ENCODE data around the gene ADAMTSL4.
A peak's percentile ranks its signal among the peaks of the same experiment; 100 is the strongest.

Gene ADAMTSL4

GRCh38 chr1:150549496-150550221 is 451 bp downstream of the ADAMTSL4 start:
- H3K36me3 Mint-ChIP-seq: no peaks in the 10 kb centered on the region
- peak overlapping the region; percentile 76 for H3K4me3 Mint-ChIP-seq
- H3K4me1 Mint-ChIP-seq: peaks cover 29% of the 10 kb centered on the region
- peaks cover 13% of the 10 kb centered on the region for H3K27me3 Mint-ChIP-seq
- no peaks in the 10 kb centered on the region for H3K9me3 Mint-ChIP-seq
- H3K27ac Mint-ChIP-seq: peak overlapping the region; percentile 30

DNA sequence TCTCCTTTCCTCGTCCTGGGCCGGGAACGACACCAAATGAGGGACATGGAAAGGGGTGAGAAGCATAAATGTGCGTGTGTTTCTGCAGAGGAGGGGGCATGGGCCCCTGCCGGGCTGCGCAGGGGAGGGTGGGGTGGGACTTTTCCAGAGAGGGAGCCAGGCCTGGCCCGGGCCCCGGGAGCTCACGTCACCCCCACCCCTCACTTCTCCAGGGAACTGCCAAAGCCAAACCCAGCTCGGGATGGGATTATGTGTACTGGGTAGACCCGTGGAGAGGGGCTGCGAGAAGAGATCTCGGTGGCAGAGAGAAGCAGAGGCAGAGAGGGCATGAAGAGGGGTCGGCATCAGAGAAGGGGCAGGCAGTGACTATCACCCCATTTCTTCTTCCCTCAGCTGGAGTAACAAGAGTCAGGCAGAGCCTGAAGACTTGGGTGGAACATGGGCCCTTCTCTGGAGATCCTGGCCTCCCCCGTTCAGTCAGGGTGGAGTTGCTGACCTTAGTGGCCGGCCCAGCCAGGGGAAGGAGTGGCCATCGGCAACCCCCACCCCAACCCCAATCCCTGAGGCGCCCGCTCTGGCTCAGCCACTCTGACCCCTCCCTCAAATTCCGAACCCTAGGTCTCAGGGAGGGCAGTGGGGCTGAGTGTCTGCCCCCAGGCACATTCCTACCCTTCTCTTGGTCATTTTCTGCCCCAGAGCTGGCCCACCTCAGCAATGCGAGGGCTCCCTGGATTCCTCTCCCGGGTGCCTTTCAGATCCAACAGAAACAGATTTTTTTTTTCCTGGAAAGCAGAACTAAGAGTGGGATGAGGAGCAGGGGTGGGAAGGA is 1.2 kb downstream of the ADAMTSL4 start:
- Mint-ChIP-seq H3K27ac (no peak overlapping the region), H3K36me3 (no peaks in the 10 kb centered on the region), H3K4me1 (peaks cover 29% of the 10 kb centered on the region), H3K27me3 (peaks cover 13% of the 10 kb centered on the region), H3K4me3 (peak overlapping the region; percentile 76), H3K9me3 (no peaks in the 10 kb centered on the region)

DNA sequence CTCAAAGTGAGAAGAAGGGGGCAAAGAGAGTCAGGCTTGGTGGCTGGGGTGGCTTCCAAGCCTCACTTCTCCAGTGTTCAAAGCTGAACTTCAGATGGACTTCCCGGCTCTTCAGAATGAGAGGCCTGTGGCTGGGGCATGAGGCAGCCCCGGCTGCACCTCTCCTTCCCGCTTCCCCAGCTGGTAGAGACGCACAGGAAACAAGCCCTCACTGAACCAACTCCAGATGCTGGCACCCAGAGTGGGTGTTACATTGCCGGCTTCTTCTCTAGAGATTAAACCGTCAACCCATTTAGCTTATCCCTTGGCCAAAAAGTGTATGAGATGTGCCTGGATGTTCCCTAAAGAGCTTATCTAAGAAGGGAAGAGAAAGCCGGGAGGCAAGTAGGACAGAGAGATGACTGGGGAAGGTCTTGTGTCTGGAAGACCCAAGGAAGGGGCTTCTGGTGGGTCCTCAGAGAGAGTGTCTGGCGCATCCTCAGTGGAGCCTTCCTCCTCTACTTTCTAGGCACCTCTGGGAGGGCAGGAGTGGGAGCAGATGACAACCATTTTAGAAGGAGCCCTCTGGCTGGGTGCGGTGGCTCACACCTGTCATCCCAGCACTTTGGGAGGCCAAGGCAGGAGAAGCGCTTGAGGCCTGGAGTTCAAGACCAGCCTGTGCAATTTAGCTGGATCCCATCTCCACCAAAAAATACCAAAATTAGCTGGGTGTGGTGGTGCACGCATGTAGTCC is 2.0 kb downstream of the ADAMTSL4 start:
- Mint-ChIP-seq H3K4me3 (no peak overlapping the region), H3K4me1 (peaks cover 29% of the 10 kb centered on the region), H3K27me3 (peaks cover 11% of the 10 kb centered on the region), H3K9me3 (no peaks in the 10 kb centered on the region), H3K27ac (peak overlapping the region; percentile 46), H3K36me3 (no peaks in the 10 kb centered on the region)

- Mint-ChIP-seq H3K4me3 (no peak overlapping the region), H3K9me3 (no peaks in the 10 kb centered on the region), H3K27me3 (peaks cover 11% of the 10 kb centered on the region), H3K4me1 (peaks cover 29% of the 10 kb centered on the region), H3K36me3 (no peaks in the 10 kb centered on the region), H3K27ac (no peak overlapping the region)
These were observed 2.5 kb downstream of the ADAMTSL4 start for GRCh38 chr1:150551784-150552127.

DNA sequence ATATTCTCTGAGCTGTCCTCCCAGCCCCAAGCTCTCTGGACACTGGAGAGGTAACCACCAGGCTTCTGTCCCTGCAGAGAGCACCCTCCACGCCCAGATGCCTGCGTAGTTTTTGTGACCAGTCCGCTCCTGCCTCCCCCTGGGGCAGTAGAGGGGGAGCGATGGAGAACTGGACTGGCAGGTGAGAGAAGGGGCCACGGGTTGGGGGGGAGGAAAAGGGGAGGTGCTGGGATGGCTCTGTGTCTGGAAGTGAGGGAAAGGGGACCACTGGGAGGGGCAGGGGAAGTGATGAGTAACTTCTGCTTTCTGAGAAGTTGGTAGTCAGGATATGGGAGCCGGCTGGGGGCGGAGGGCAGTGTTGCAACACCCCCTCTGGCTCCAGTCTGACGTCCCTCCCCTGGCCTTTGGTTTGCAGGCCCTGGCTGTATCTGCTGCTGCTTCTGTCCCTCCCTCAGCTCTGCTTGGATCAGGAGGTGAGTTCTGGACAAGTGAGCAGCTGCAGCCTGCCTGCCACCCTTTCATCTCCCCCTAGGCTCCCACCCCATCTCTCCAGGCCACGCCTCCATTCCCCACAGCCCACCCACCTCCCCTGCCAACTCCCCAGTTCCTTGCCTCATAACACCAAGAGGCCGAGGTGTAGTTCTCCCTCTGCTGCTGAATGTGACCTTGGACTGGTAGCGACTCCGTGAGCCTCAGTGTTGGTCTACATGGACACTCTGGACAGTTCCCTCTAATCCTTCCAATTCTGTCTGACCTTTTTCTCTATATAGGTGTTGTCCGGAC is 3.1 kb downstream of the ADAMTSL4 start:
- Mint-ChIP-seq H3K27ac (no peak overlapping the region), H3K9me3 (no peaks in the 10 kb centered on the region), H3K4me3 (no peak overlapping the region), H3K27me3 (peaks cover 8% of the 10 kb centered on the region), H3K4me1 (peaks cover 29% of the 10 kb centered on the region), H3K36me3 (no peaks in the 10 kb centered on the region)

GRCh38 chr1:150552911-150553289 is 3.7 kb downstream of the ADAMTSL4 start:
- Mint-ChIP-seq H3K4me3 (no peak overlapping the region), H3K27ac (no peak overlapping the region), H3K36me3 (no peaks in the 10 kb centered on the region), H3K27me3 (peaks cover 8% of the 10 kb centered on the region), H3K9me3 (no peaks in the 10 kb centered on the region), H3K4me1 (peaks cover 29% of the 10 kb centered on the region)

DNA sequence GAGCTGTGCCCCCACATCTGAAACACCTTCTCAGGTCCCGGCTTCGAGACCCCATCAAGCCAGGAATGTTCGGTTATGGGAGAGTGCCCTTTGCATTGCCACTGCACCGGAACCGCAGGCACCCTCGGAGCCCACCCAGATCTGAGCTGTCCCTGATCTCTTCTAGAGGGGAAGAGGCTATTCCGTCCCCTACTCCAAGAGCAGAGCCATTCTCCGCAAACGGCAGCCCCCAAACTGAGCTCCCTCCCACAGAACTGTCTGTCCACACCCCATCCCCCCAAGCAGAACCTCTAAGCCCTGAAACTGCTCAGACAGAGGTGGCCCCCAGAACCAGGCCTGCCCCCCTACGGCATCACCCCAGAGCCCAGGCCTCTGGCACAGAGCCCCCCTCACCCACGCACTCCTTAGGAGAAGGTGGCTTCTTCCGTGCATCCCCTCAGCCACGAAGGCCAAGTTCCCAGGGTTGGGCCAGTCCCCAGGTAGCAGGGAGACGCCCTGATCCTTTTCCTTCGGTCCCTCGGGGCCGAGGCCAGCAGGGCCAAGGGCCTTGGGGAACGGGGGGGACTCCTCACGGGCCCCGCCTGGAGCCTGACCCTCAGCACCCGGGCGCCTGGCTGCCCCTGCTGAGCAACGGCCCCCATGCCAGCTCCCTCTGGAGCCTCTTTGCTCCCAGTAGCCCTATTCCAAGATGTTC is 4.3 kb downstream of the ADAMTSL4 start:
- peaks cover 6% of the 10 kb centered on the region for H3K27me3 Mint-ChIP-seq
- no peaks in the 10 kb centered on the region for H3K36me3 Mint-ChIP-seq
- H3K4me3 Mint-ChIP-seq: no peak overlapping the region
- no peak overlapping the region for H3K27ac Mint-ChIP-seq
- peaks cover 27% of the 10 kb centered on the region for H3K4me1 Mint-ChIP-seq
- no peaks in the 10 kb centered on the region for H3K9me3 Mint-ChIP-seq

GRCh38 chr1:150554086-150554452 is 4.9 kb downstream of the ADAMTSL4 start:
- H3K4me1 Mint-ChIP-seq: peaks cover 26% of the 10 kb centered on the region
- H3K36me3 Mint-ChIP-seq: no peaks in the 10 kb centered on the region
- H3K27me3 Mint-ChIP-seq: peaks cover 5% of the 10 kb centered on the region
- no peaks in the 10 kb centered on the region for H3K9me3 Mint-ChIP-seq
- H3K4me3 Mint-ChIP-seq: no peak overlapping the region
- H3K27ac Mint-ChIP-seq: no peak overlapping the region

DNA sequence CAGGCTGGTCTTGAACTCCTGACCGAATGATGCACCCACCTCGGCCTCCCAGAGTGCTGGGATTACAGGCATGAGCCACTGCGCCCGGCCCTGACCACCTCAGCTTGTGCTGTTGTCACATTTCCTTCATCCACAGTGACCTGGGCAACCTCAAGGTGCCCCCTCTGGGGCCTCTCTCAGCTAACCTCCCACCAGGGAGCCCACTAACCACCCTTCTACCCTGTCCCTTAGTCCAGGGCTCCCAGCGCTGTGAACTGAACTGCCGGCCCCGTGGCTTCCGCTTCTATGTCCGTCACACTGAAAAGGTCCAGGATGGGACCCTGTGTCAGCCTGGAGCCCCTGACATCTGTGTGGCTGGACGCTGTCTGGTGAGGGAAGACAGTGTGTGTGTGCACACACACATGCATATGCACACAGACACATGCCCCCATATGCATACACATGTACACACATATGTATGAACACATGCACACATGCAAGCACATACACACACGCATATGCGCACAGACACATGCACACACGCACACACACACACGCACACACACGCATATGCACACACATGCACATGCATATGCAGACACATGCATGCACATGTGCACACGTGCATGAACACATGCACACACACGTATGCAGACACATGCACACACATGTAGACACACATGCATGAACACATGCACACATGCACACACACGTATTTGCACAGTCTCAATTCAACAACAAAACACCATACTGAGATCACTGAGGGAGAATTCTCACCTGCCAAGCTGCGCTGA is 6.2 kb downstream of the ADAMTSL4 start:
- no peaks in the 10 kb centered on the region for H3K9me3 Mint-ChIP-seq
- peaks cover 28% of the 10 kb centered on the region for H3K4me1 Mint-ChIP-seq
- no peak overlapping the region for H3K27ac Mint-ChIP-seq
- no peaks in the 10 kb centered on the region for H3K36me3 Mint-ChIP-seq
- H3K27me3 Mint-ChIP-seq: peaks cover 2% of the 10 kb centered on the region
- no peak overlapping the region for H3K4me3 Mint-ChIP-seq

DNA sequence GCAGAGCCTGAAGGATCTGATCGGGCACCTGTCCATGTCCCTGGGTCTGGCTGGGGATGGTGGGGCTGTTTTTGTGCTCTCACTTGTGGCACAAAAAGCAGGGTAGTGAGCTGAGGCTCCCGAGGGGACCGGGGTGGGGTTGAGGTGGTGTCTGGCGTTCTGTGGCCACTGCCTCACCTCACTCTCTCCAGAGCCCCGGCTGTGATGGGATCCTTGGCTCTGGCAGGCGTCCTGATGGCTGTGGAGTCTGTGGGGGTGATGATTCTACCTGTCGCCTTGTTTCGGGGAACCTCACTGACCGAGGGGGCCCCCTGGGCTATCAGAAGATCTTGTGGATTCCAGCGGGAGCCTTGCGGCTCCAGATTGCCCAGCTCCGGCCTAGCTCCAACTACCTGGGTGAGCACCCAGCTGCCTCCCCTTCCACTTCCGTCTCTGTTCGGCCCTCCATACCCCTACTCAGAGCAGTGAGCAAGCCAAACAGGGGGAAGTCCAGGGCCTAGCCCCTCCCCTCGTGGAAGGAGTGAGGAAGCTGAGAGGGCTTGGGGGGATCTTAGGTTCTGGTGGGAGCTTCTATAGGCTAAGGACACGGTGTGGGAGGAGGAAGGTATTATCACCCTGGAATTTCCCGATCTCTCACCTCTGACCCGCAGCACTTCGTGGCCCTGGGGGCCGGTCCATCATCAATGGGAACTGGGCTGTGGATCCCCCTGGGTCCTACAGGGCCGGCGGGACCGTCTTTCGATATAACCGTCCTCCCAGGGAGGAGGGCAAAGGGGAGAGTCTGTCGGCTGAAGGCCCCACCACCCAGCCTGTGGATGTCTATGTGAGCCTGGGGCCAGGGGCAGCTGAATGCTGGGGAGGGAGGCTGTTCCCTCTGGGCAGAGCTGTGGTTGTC is 7.0 kb downstream of the ADAMTSL4 start:
- H3K4me3 Mint-ChIP-seq: no peak overlapping the region
- no peaks in the 10 kb centered on the region for H3K36me3 Mint-ChIP-seq

DNA sequence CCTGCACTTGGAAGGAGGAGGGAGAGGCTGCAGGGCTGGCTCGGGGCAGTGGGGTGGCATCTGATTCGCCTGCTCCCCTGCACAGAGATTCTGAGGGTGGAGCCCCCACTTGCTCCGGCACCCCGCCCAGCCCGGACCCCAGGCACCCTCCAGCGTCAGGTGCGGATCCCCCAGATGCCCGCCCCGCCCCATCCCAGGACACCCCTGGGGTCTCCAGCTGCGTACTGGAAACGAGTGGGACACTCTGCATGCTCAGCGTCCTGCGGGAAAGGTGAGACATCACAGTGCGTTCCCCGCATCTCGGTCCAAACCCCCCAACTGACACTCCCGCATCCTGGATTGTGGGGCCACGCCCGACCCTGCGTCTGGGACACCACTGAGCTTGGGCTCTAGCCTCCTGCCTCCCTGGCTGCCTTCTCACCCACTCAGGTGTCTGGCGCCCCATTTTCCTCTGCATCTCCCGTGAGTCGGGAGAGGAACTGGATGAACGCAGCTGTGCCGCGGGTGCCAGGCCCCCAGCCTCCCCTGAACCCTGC is 7.9 kb downstream of the ADAMTSL4 start:
- Mint-ChIP-seq H3K36me3 (no peaks in the 10 kb centered on the region), H3K4me3 (no peak overlapping the region), H3K4me1 (peaks cover 25% of the 10 kb centered on the region), H3K27me3 (no peaks in the 10 kb centered on the region), H3K27ac (no peak overlapping the region), H3K9me3 (no peaks in the 10 kb centered on the region)

More for the DNA sequence above, 7.0 kb downstream of the ADAMTSL4 start:
- H3K4me1 Mint-ChIP-seq: peaks cover 26% of the 10 kb centered on the region
- H3K27ac Mint-ChIP-seq: no peak overlapping the region
- no peaks in the 10 kb centered on the region for H3K9me3 Mint-ChIP-seq
- H3K27me3 Mint-ChIP-seq: peaks cover under 1% of the 10 kb centered on the region

DNA sequence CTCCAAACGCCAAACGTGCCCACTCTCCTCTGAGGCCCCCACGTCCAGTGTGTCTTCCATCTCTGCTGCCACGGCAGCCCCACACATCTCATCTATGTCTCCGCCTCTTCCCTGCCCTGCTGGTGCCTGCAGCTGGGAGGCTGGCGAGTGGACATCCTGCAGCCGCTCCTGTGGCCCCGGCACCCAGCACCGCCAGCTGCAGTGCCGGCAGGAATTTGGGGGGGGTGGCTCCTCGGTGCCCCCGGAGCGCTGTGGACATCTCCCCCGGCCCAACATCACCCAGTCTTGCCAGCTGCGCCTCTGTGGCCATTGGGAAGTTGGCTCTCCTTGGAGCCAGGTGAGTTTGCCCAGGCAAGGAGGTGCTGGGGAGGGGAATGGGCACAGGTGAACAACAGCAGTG is 8.6 kb downstream of the ADAMTSL4 start:
- Mint-ChIP-seq H3K9me3 (no peaks in the 10 kb centered on the region), H3K27ac (no peak overlapping the region), H3K27me3 (no peaks in the 10 kb centered on the region), H3K4me3 (no peak overlapping the region), H3K4me1 (peaks cover 24% of the 10 kb centered on the region), H3K36me3 (no peaks in the 10 kb centered on the region)

DNA sequence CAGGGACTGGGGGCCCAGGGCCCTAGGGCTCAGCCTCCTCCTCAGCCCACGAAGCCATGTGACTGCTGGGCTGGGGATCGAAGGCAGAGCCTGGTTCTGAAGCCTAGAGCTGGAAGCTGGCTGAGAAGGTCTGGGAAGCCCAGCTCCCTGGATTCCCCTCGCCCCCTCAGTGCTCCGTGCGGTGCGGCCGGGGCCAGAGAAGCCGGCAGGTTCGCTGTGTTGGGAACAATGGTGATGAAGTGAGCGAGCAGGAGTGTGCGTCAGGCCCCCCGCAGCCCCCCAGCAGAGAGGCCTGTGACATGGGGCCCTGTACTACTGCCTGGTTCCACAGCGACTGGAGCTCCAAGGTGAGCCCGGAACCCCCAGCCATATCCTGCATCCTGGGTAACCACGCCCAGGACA is 9.1 kb downstream of the ADAMTSL4 start:
- Mint-ChIP-seq H3K4me3 (no peak overlapping the region), H3K9me3 (no peaks in the 10 kb centered on the region), H3K27ac (no peak overlapping the region), H3K27me3 (no peaks in the 10 kb centered on the region), H3K36me3 (no peaks in the 10 kb centered on the region), H3K4me1 (peaks cover 28% of the 10 kb centered on the region)

Measured in activated naive CD4-positive, alpha-beta T cell treated with anti-CD3 and anti-CD28 coated beads, Interleukin-2, amount 50 U/mL, for 24 hours (primary cell).